IMR-90 (cell line): ENCODE measurements around the gene TANGO6. TPM values are rescaled to one million over a fixed set of nuclear protein-coding genes. Genes with fewer than 3 reads are reported as not detected.

ENCODE experiments used
- ATAC-seq: fragments of 200-7000 bp; cut with Tn5 transposase; 2 replicates; pipeline ENCODE4 v1.9.1; 2020; ENCODE audit warnings: low read depth, mild to moderate bottlenecking, moderate library complexity
- BruUV-seq: library from RNA; stranded (reverse); fragments of 400-500 nt; replicated peaks from 2 replicates; lab custom pipeline; 2021; lab: Mats Ljungman, UMichigan
- CTCF ChIA-PET: fragments of 300-600 bp; formaldehyde crosslinking; extraction: SDS; loops from one replicate; lab custom pipeline; 2021; ENCODE audit warnings: antibody characterized with exemption; lab: Yijun Ruan, JAX
- POLR2A ChIA-PET: fragments of 300-600 bp; sonication (Branson Sonifier 250); formaldehyde crosslinking; loops from one replicate; lab custom pipeline; 2022; ENCODE audit warnings: antibody characterized with exemption; ENCODE audit not compliant: unreplicated experiment; lab: Charles Lee
- DNase-seq: peaks from one replicate; pipeline ENCODE4 v3.0.0; 2013
- H2AFZ ChIP-seq: replicated peaks from 2 replicates; pipeline ENCODE3; 2013; ENCODE audit warnings: low read length, mild to moderate bottlenecking; ENCODE audit not compliant: poor library complexity
- H2AK5ac ChIP-seq: 2 replicates; pipeline ENCODE4 v1.6.1; 2013; ENCODE audit warnings: low read depth, low read length, inconsistent platforms
- H2AK9ac ChIP-seq: replicated peaks from 2 replicates; pipeline ENCODE3; 2013; ENCODE audit warnings: mild to moderate bottlenecking, low read depth, low read length, moderate library complexity; ENCODE audit not compliant: poor library complexity
- H2BK120ac ChIP-seq: 2 replicates; pipeline ENCODE4 v1.6.1; 2013; ENCODE audit warnings: low read depth, low read length, inconsistent platforms
- H2BK15ac ChIP-seq: 3 replicates; pipeline ENCODE4 v1.6.1; 2013; ENCODE audit warnings: low read depth, low read length, inconsistent platforms
- H2BK20ac ChIP-seq: 2 replicates; pipeline ENCODE4 v1.6.1; 2013; ENCODE audit warnings: low read depth, mild to moderate bottlenecking, inconsistent platforms, low read length, moderate library complexity
- H2BK5ac ChIP-seq: 2 replicates; pipeline ENCODE4 v1.6.1; 2013; ENCODE audit warnings: mild to moderate bottlenecking, low read depth, low read length, inconsistent platforms; ENCODE audit not compliant: poor library complexity, severe bottlenecking
- H3K14ac ChIP-seq: replicated peaks from 2 replicates; pipeline ENCODE4 v1.6.1; 2013; ENCODE audit warnings: low read depth, low read length, inconsistent platforms
- H3K18ac ChIP-seq: 2 replicates; pipeline ENCODE4 v1.6.1; 2013; ENCODE audit warnings: low read depth, low read length, control low read depth
- H3K23ac ChIP-seq: 2 replicates; pipeline ENCODE4 v1.6.1; 2013; ENCODE audit warnings: low read depth, low read length, inconsistent platforms
- H3K27ac ChIP-seq: 2 replicates; pipeline ENCODE4 v1.5.1; 2013; ENCODE audit warnings: mild to moderate bottlenecking, control low read depth, low read length; ENCODE audit not compliant: insufficient read depth
- H3K27me3 ChIP-seq: 2 replicates; pipeline ENCODE4 v1.6.1; 2013; ENCODE audit warnings: low read length; ENCODE audit not compliant: control insufficient read depth, insufficient read depth
- H3K36me3 ChIP-seq: 2 replicates; pipeline ENCODE4 v1.6.1; 2013; ENCODE audit warnings: low read length, mixed read lengths; ENCODE audit not compliant: control insufficient read depth, insufficient read depth
- H3K4ac ChIP-seq: 2 replicates; pipeline ENCODE4 v1.6.1; 2013; ENCODE audit warnings: low read depth, low read length, inconsistent platforms
- H3K4me1 ChIP-seq: 2 replicates; pipeline ENCODE4 v1.6.1; 2013; ENCODE audit warnings: low read length, mixed read lengths; ENCODE audit not compliant: control insufficient read depth, insufficient read depth
- H3K4me2 ChIP-seq: 2 replicates; pipeline ENCODE4 v1.6.1; 2013; ENCODE audit warnings: low read depth, mild to moderate bottlenecking, control low read depth, low read length, moderate library complexity
- H3K4me3 ChIP-seq: 2 replicates; pipeline ENCODE4 v1.5.1; 2013; ENCODE audit warnings: low read depth, mild to moderate bottlenecking, control low read depth, low read length, moderate library complexity; ENCODE audit not compliant: insufficient read depth
- H3K56ac ChIP-seq: 2 replicates; pipeline ENCODE4 v1.6.1; 2013; ENCODE audit warnings: low read length, inconsistent platforms; ENCODE audit not compliant: insufficient read depth; ENCODE audit errors: extremely low read depth
- H3K79me1 ChIP-seq, 2 experiments: 2 replicates each; pipeline ENCODE4 v1.6.1; 2013; ENCODE audit warnings: low read length in 2 of 2, inconsistent platforms in 1 of 2, low read depth in 1 of 2
- H3K9ac ChIP-seq: 2 replicates; pipeline ENCODE4 v1.6.1; 2013; ENCODE audit warnings: low read depth, low read length, control low read depth
- H3K9me1 ChIP-seq: 2 replicates; pipeline ENCODE4 v1.6.1; 2013; ENCODE audit warnings: low read length, inconsistent platforms; ENCODE audit not compliant: insufficient read depth
- H3K9me3 ChIP-seq: 2 replicates; pipeline ENCODE4 v1.6.1; 2013; ENCODE audit warnings: low read length; ENCODE audit not compliant: control insufficient read depth, insufficient read depth
- H4K20me1 ChIP-seq: 2 replicates; pipeline ENCODE4 v1.6.1; 2013; ENCODE audit warnings: low read length, inconsistent platforms; ENCODE audit not compliant: insufficient read depth
- H4K5ac ChIP-seq: 2 replicates; pipeline ENCODE4 v1.6.1; 2013; ENCODE audit warnings: mild to moderate bottlenecking, low read depth, low read length, control low read depth
- H4K8ac ChIP-seq, 2 experiments: 2 replicates each; pipeline ENCODE4 v1.6.1; 2013; ENCODE audit warnings: low read depth in 2 of 2, low read length in 2 of 2, control low read depth in 1 of 2, inconsistent platforms in 1 of 2
- H4K91ac ChIP-seq: 2 replicates; pipeline ENCODE4 v1.6.1; 2013; ENCODE audit warnings: low read depth, low read length, inconsistent platforms; ENCODE audit not compliant: insufficient read depth
- ELK1 ChIP-seq: fragments of 150-350 bp; IDR thresholded peaks from 2 replicates; pipeline ENCODE4 v1.6.1; 2016; ENCODE audit warnings: low read depth, mild to moderate bottlenecking, low read length, moderate library complexity, borderline replicate concordance
- NFE2L2 ChIP-seq: fragments of 150-350 bp; IDR thresholded peaks from 2 replicates; pipeline ENCODE4 v1.6.1; 2016; ENCODE audit warnings: low read depth, mild to moderate bottlenecking, low read length
- WGBS, 2 experiments: methylation state at CpG; one replicate each; pipeline versions ENCODE4 v1.1.5 to v1.1.7; 2013; ENCODE audit warnings: missing lambda C conversion rate in 2 of 2; ENCODE audit not compliant: insufficient read length in 1 of 2; ENCODE audit errors: extremely low coverage in 2 of 2; 5-methylcytosine and 5-hydroxymethylcytosine counted together
- dilution Hi-C: fragments of 300-500 bp; cut with HindIII; formaldehyde crosslinking; loops from one replicate; pipeline ENCODE4 v1.14.3; 2018; ENCODE audit warnings: low sequenced_read_pairs; ENCODE audit not compliant: unreplicated experiment
- in situ Hi-C: fragments of 300-500 bp; cut with MboI; formaldehyde crosslinking; loops from 3 replicates; pipeline ENCODE4 v1.14.3; 2019; ENCODE audit warnings: low sequenced_read_pairs, inconsistent platforms, mixed read lengths
- intact Hi-C: fragments of 100-400 bp; cut with micrococcal nuclease; formaldehyde crosslinking; loops from 2 replicates; pipeline ENCODE4 v1.10.0; 2022
- polyA plus RNA-seq, 3 experiments: library from polyadenylated mRNA; depleted of rRNA; stranded (reverse); fragments of >200 nt; gene quantifications; 2 replicates each; pipeline ENCODE4 v1.2.3, GENCODE V29; 2012; ENCODE audit warnings: low replicate concordance in 1 of 3
- total RNA-seq: library from RNA; depleted of rRNA; stranded (reverse); fragments of >200 nt; gene quantifications from 2 replicates; pipeline ENCODE4 v1.2.3, GENCODE V29; 2012

Gene TANGO6
- total and polyA plus RNA-seq, 2 of the 4 experiments (the other 2 are of a cell fraction): 6.7 to 22.4 TPM

GRCh38 chr16:68848786-68849185, 5.5 kb downstream of the TANGO6 start:
- Histone ChIP-seq H2BK15ac (no peak overlapping the region), H3K79me1 (peaks cover 11 to 27% of the 10 kb centered on the region in 2 experiments), H3K9me3 (no peaks in the 10 kb centered on the region), H4K5ac (no peak overlapping the region), H3K9ac (no peak overlapping the region), H2BK120ac (no peak overlapping the region), H3K56ac (no peak overlapping the region), H3K27ac (no peak overlapping the region), H2AK5ac (no peak overlapping the region), H4K20me1 (0 out of 2 replicates have a peak, but pooled peaks cover 3% of the 10 kb centered on the region), H2AFZ (no peak overlapping the region), H3K4ac (no peak overlapping the region), H2BK5ac (no peak overlapping the region), H3K36me3 (no peaks in the 10 kb centered on the region), H3K4me2 (no peak overlapping the region), H3K23ac (no peak overlapping the region), H3K27me3 (no peaks in the 10 kb centered on the region), H3K4me1 (peaks cover 3% of the 10 kb centered on the region; the same call in 1 of the 2 replicates), H2BK20ac (no peak overlapping the region), H2AK9ac (no peak overlapping the region), H4K91ac (no peak overlapping the region), H3K14ac (no peak overlapping the region), H3K4me3 (no peak overlapping the region), H4K8ac (no peak overlapping the region), H3K9me1 (no peaks in the 10 kb centered on the region), H3K18ac (no peak overlapping the region)
- ChIA-PET CTCF (no interaction called here), POLR2A (no interaction called here)
- TF ChIP-seq NFE2L2: no peak
- no peak for TF ChIP-seq ELK1
- in situ Hi-C loops (loop anchor here (5.0 kb wide), 1 partner anchor 274 kb away; no protein-coding TSS in a partner anchor), dilution Hi-C loops (no loop called here), intact Hi-C loops (no loop called here)
- no peak for DNase-seq
- 100% methylated on average over 2 of the region's 9 CpGs; no CpG with 5 or more reads in 1 of the 2 experiments for WGBS, 2 experiments
- no peak for ATAC-seq
- no TSS peak for BruUV-seq
